T-cell (primary cell): ENCODE results near the gene PPARA. TPM values are rescaled to one million over a fixed set of nuclear protein-coding genes. Genes with fewer than 3 reads are reported as not detected.

Experiments
- ATAC-seq, 4 experiments: fragments of 200-7000 bp in 3 of 4; fragments of 150-1000 bp in 1 of 4; cut with Tn5 transposase; replicated peaks in 1 of 4; 1 replicate in 3 of 4; 2 replicates in 1 of 4; pipeline ENCODE4 v1.10.0; 2021; ENCODE audit warnings: moderate library complexity in 3 of 4, mild to moderate bottlenecking in 2 of 4, moderate number of reproducible peaks in 1 of 4
- CTCF ChIA-PET, 2 donors: fragments of 300-600 bp; sonication (Branson Sonifier 250); formaldehyde crosslinking; loops; one replicate each; lab custom pipeline; 2022; ENCODE audit warnings: antibody characterized with exemption in 2 of 2; lab: Charles Lee
- POLR2A ChIA-PET, 2 donors: fragments of 300-600 bp; sonication (Branson Sonifier 250); formaldehyde crosslinking; loops; one replicate each; lab custom pipeline; 2022; ENCODE audit warnings: antibody characterized with exemption in 2 of 2; lab: Charles Lee
- DNase-seq, 35 experiments: peaks; one replicate each; pipeline versions ENCODE4 v3.0.0 to v3.0.0-alpha.2; 2013 to 2023
- H3K27ac ChIP-seq: one replicate; pipeline ENCODE4 v1.5.1; 2013; ENCODE audit warnings: low read length
- H3K27me3 ChIP-seq, 2 experiments: replicated peaks in 1 of 2; 1 replicate in 1 of 2; 2 replicates in 1 of 2; pipeline versions ENCODE4 v1.6.1 to v1.7.0; 2013; ENCODE audit warnings: low read length in 1 of 2, mixed read lengths in 1 of 2; ENCODE audit not compliant: control insufficient read depth in 2 of 2, insufficient read depth in 2 of 2; ENCODE audit errors: extremely low read depth in 1 of 2
- H3K36me3 ChIP-seq, 2 donors: 1 replicate in 1 of 2; 2 replicates in 1 of 2; pipeline versions ENCODE4 v1.6.1 to v1.7.0; 2013; ENCODE audit warnings: low read length in 1 of 2; ENCODE audit not compliant: control insufficient read depth in 2 of 2, insufficient read depth in 1 of 2; ENCODE audit errors: extremely low read depth in 1 of 2
- H3K4me1 ChIP-seq, 2 experiments: 1 replicate in 1 of 2; 2 replicates in 1 of 2; pipeline versions ENCODE4 v1.6.1 to v1.7.0; 2013; ENCODE audit warnings: low read length in 2 of 2, mixed read lengths in 1 of 2; ENCODE audit not compliant: insufficient read depth in 2 of 2, control insufficient read depth in 1 of 2; ENCODE audit errors: extremely low read depth in 1 of 2
- H3K4me3 ChIP-seq, 2 donors: 1 replicate in 1 of 2; 2 replicates in 1 of 2; pipeline versions ENCODE4 v1.5.1 to v1.7.0; 2013; ENCODE audit warnings: mild to moderate bottlenecking in 2 of 2, low read length in 1 of 2, moderate library complexity in 1 of 2; ENCODE audit not compliant: control insufficient read depth in 1 of 2; ENCODE audit errors: extremely low read depth in 1 of 2
- H3K9me3 ChIP-seq: 2 replicates; pipeline ENCODE4 v1.7.0; 2013
- H3K27ac Mint-ChIP-seq, 2 donors: one replicate each; pipeline ENCODE4 v1.8.0; 2020 to 2021; ENCODE audit warnings: mild to moderate bottlenecking in 2 of 2, mixed read lengths in 2 of 2
- H3K27me3 Mint-ChIP-seq, 2 donors: one replicate each; pipeline ENCODE4 v1.8.0; 2021 to 2022; ENCODE audit warnings: mixed read lengths in 2 of 2
- H3K36me3 Mint-ChIP-seq: one replicate; pipeline ENCODE4 v1.8.0; 2021; ENCODE audit warnings: mixed read lengths
- H3K4me1 Mint-ChIP-seq, 3 donors: one replicate each; pipeline ENCODE4 v1.8.0; 2020 to 2022; ENCODE audit warnings: mixed read lengths in 3 of 3, mild to moderate bottlenecking in 1 of 3
- H3K4me3 Mint-ChIP-seq, 3 donors: one replicate each; pipeline ENCODE4 v1.8.0; 2020 to 2022; ENCODE audit warnings: mild to moderate bottlenecking in 3 of 3, mixed read lengths in 3 of 3, moderate library complexity in 3 of 3
- H3K9me3 Mint-ChIP-seq, 3 donors: one replicate each; pipeline ENCODE4 v1.8.0; 2020 to 2022; ENCODE audit warnings: mixed read lengths in 3 of 3
- WGBS: methylation state at CpG from one replicate; pipeline ENCODE4 v1.1.5; 2013; ENCODE audit warnings: missing lambda C conversion rate; ENCODE audit not compliant: insufficient coverage; 5-methylcytosine and 5-hydroxymethylcytosine counted together
- total RNA-seq, 35 experiments: library from RNA in 6 of 35; stranded (reverse) in 6 of 35; fragments of 120-200 nt in 1 of 35; gene quantifications; one replicate each; pipeline versions ENCODE4 v1.2.1 to v1.2.4 and lab custom pipeline; 2013 to 2026

Gene PPARA
- total RNA-seq, 5 donors from 2014 or later (not counting 1 experiment from before 2014, with no cell fraction given), result 11.0 to 22.2 (median 19.6) TPM

GRCh38 chr22:46183733-46184132 lies 33.4 kb downstream of the PPARA start:
- ChIA-PET POLR2A (no interaction called here), CTCF (no interaction called here)
- peaks cover 3 to 23% (median 17%) of the 10 kb centered on the region in 3 donors for H3K9me3 Mint-ChIP-seq
- Histone ChIP-seq H3K9me3 (peaks cover 9% of the 10 kb centered on the region), H3K27ac (no peak overlapping the region), H3K4me3 (no peak overlapping the region), H3K4me1 (no peaks in the 10 kb centered on the region), H3K27me3 (no peaks in the 10 kb centered on the region), H3K36me3 (peaks cover 0 to 8% of the 10 kb centered on the region in 2 donors)
- peaks cover 0 to 6% (median 0%) of the 10 kb centered on the region in 3 donors for H3K4me1 Mint-ChIP-seq
- H3K36me3 Mint-ChIP-seq, result peaks cover 61% of the 10 kb centered on the region
- H3K27me3 Mint-ChIP-seq, result no peaks in the 10 kb centered on the region
- DNase-seq (peak in 3 of 35 experiments; percentile 4 to 18 (median 4)), ATAC-seq (no peak)
- no peak overlapping the region for H3K4me3 Mint-ChIP-seq
- peak overlapping the region in 1 of 2 donors; percentile 40 for H3K27ac Mint-ChIP-seq
- 93% methylated on average over 3 of the region's 5 CpGs for WGBS

GRCh38 chr22:46185283-46185682 lies 35.0 kb downstream of the PPARA start:
- CTCF ChIA-PET, result interaction anchor here in 1 of 2 donors (0.5 kb wide), 1 partner anchor 69 kb away, joined by 3 read pairs; no protein-coding TSS in a partner anchor

DNA sequence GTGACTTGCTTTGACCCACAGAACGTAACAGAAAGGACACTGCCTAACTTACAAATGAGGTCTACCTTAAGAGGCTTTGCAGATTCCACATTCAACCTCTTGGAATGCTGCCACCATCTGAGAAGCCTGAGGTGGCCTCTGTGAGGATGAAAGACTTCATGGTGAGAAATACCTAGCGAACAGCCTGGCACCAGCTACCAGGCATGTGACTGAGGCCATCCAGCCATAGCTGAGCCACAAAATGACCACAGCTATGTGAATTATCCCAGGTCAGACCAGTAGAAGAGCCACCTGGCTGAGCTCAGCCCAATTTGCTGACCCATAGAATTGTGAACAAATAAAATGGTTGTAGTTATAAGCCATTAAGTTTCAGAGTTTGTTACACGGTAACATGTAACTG lies 37.5 kb downstream of the PPARA start:
- 80% methylated on average over 2 of the region's 3 CpGs for WGBS

More at GRCh38 chr22:46185283-46185682, 35.0 kb downstream of the PPARA start:
- Histone ChIP-seq H3K36me3 (peaks cover 4 to 8% of the 10 kb centered on the region in 2 donors), H3K9me3 (peaks cover 3% of the 10 kb centered on the region), H3K4me1 (no peaks in the 10 kb centered on the region), H3K27ac (no peak overlapping the region), H3K4me3 (no peak overlapping the region), H3K27me3 (no peaks in the 10 kb centered on the region)
- Mint-ChIP-seq H3K27ac (no peak overlapping the region), H3K36me3 (peaks cover 54% of the 10 kb centered on the region), H3K4me3 (no peak overlapping the region), H3K27me3 (no peaks in the 10 kb centered on the region), H3K9me3 (peaks cover 0 to 13% (median 10%) of the 10 kb centered on the region in 3 donors), H3K4me1 (peaks cover 0 to 6% (median 0%) of the 10 kb centered on the region in 3 donors)
- POLR2A ChIA-PET, result no interaction called here
- DNase-seq (no peak), ATAC-seq (no peak)
- WGBS, result no CpG with 5 or more reads among the region's 2 CpGs

GRCh38 chr22:46192210-46192993 lies 42.1 kb downstream of the PPARA start:
- Histone ChIP-seq H3K4me3 (no peak overlapping the region), H3K27ac (no peak overlapping the region), H3K4me1 (no peaks in the 10 kb centered on the region), H3K36me3 (peaks cover 0 to 4% of the 10 kb centered on the region in 2 donors), H3K27me3 (no peaks in the 10 kb centered on the region), H3K9me3 (no peaks in the 10 kb centered on the region)
- Mint-ChIP-seq H3K4me1 (peaks cover 0 to 3% (median 1%) of the 10 kb centered on the region in 3 donors), H3K27ac (no peak overlapping the region), H3K36me3 (peaks cover 23% of the 10 kb centered on the region), H3K9me3 (no peaks in the 10 kb centered on the region), H3K27me3 (no peaks in the 10 kb centered on the region), H3K4me3 (no peak overlapping the region)
- CTCF ChIA-PET, result no interaction called here
- ATAC-seq (no peak), DNase-seq (no peak)
- WGBS, result no CpG with 5 or more reads among the region's 5 CpGs
- POLR2A ChIA-PET, result no interaction called here

More for the DNA sequence above, 37.5 kb downstream of the PPARA start:
- H3K36me3 Mint-ChIP-seq, result peaks cover 48% of the 10 kb centered on the region
- Histone ChIP-seq H3K27me3 (no peaks in the 10 kb centered on the region), H3K4me3 (no peak overlapping the region), H3K36me3 (peaks cover 0 to 4% of the 10 kb centered on the region in 2 donors), H3K4me1 (no peaks in the 10 kb centered on the region), H3K27ac (no peak overlapping the region), H3K9me3 (no peaks in the 10 kb centered on the region)
- peaks cover 0 to 6% (median 0%) of the 10 kb centered on the region in 3 donors for H3K4me1 Mint-ChIP-seq
- ATAC-seq, result no peak
- H3K27ac Mint-ChIP-seq, result no peak overlapping the region
- H3K4me3 Mint-ChIP-seq, result no peak overlapping the region
- CTCF ChIA-PET, result no interaction called here
- H3K9me3 Mint-ChIP-seq, result no peaks in the 10 kb centered on the region
- POLR2A ChIA-PET, result no interaction called here
- no peaks in the 10 kb centered on the region for H3K27me3 Mint-ChIP-seq
- DNase-seq, result no peak

DNA sequence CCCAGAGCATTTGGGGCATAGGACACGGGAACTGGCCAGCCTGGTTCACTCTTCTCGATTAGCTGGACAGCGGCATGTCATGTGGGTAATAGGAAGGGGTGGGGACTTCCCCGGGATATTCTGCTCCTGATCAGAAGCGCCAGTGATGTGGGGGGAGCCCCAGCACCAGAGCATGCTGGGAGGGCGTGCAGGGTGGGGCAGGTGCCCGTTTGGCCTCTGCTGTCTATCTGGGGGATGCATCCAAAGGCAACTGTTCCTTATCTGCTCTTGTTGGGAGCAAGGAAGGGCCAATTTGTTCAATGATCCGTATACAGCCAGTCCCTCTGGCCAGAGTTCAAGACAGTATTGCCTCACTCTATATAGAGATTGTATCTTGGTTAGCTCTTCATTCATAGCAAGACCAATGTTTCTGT lies 43.6 kb downstream of the PPARA start:
- Histone ChIP-seq H3K9me3 (no peaks in the 10 kb centered on the region), H3K4me1 (no peaks in the 10 kb centered on the region), H3K27me3 (no peaks in the 10 kb centered on the region), H3K27ac (no peak overlapping the region), H3K4me3 (no peak overlapping the region), H3K36me3 (peaks cover 2 to 3% of the 10 kb centered on the region in 2 donors)
- Mint-ChIP-seq H3K27me3 (no peaks in the 10 kb centered on the region), H3K4me3 (no peak overlapping the region), H3K36me3 (peaks cover 19% of the 10 kb centered on the region), H3K4me1 (peaks cover 0 to 1% (median 0%) of the 10 kb centered on the region in 3 donors), H3K9me3 (no peaks in the 10 kb centered on the region), H3K27ac (no peak overlapping the region)
- ChIA-PET CTCF (no interaction called here), POLR2A (no interaction called here)
- 83% methylated on average over 4 of the region's 8 CpGs for WGBS
- DNase-seq, result no peak
- no peak for ATAC-seq

GRCh38 chr22:46195487-46196165 lies 45.3 kb downstream of the PPARA start:
- Mint-ChIP-seq H3K4me3 (no peak overlapping the region), H3K9me3 (no peaks in the 10 kb centered on the region), H3K36me3 (peaks cover 23% of the 10 kb centered on the region), H3K27ac (no peak overlapping the region), H3K4me1 (peaks cover 0 to 1% (median 0%) of the 10 kb centered on the region in 3 donors), H3K27me3 (no peaks in the 10 kb centered on the region)
- no peaks in the 10 kb centered on the region for H3K9me3 ChIP-seq
- DNase-seq (no peak), ATAC-seq (no peak)
- H3K4me3 ChIP-seq, result no peak overlapping the region
- ChIA-PET POLR2A (no interaction called here), CTCF (no interaction called here)
- peaks cover 8 to 12% of the 10 kb centered on the region in 2 donors for H3K36me3 ChIP-seq
- 85% methylated on average over 16 of the region's 18 CpGs for WGBS
- H3K27me3 ChIP-seq, result no peaks in the 10 kb centered on the region
- no peak overlapping the region for H3K27ac ChIP-seq
- no peaks in the 10 kb centered on the region for H3K4me1 ChIP-seq
